ENCODE data around the gene EPAS1. TPM values are rescaled to one million over a fixed set of nuclear protein-coding genes. Genes with fewer than 3 reads are reported as not detected.

Gene EPAS1
- total and polyA plus RNA-seq, 11 donors = 93.6 to 790 (median 210) TPM

DNA sequence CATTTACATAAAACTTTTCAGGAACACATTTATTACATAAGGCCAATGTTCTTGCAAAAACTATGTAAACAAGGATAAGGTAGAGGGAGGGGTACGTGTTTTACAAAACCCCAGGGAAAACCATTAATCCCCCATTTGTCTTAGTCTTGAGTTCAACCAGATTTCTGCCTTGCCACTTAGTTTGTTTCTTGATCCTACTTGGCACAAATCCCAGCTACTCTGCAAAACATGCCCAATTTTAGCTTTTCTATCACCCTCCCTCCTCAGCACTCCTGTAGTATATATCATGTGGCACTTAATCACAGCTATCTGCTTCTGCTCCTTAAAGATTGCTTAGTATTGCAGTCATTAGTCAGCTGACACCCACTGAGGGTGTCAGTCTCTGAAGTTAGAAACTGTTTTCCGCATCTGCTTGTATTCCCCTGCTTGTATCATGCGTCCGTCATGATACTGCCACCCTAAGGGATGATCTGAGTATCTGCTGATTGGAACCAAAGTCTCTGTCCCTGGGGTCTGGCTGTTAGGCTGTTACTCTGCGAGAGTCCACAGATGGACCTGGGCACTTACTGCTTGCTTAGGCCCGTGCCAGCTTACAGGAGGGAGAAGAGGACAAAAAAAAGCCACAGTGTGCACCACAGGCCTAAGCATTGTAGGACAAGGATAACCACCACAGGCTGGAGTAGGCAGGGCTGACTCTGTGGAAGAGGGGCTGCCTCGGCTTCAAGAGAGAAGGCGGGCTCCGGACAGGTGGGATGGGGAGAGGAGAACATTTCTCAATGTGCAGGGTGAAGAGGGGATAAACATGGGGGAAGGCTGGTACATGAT lies 82.2 kb downstream of the EPAS1 start:
- Histone ChIP-seq H3K36me3 (peaks cover 6 to 100% (median 100%) of the 10 kb centered on the region in 9 donors), H3K4me1 (peaks cover 0 to 35% (median 20%) of the 10 kb centered on the region in 12 donors), H3K27me3 (no peaks in the 10 kb centered on the region), H3K27ac (peak overlapping the region in 3 of 12 donors; percentile 9 to 27 (median 18)), H3K4me3 (no peak overlapping the region), H3K9me3 (no peaks in the 10 kb centered on the region)
- TF ChIP-seq, protein P1, sequence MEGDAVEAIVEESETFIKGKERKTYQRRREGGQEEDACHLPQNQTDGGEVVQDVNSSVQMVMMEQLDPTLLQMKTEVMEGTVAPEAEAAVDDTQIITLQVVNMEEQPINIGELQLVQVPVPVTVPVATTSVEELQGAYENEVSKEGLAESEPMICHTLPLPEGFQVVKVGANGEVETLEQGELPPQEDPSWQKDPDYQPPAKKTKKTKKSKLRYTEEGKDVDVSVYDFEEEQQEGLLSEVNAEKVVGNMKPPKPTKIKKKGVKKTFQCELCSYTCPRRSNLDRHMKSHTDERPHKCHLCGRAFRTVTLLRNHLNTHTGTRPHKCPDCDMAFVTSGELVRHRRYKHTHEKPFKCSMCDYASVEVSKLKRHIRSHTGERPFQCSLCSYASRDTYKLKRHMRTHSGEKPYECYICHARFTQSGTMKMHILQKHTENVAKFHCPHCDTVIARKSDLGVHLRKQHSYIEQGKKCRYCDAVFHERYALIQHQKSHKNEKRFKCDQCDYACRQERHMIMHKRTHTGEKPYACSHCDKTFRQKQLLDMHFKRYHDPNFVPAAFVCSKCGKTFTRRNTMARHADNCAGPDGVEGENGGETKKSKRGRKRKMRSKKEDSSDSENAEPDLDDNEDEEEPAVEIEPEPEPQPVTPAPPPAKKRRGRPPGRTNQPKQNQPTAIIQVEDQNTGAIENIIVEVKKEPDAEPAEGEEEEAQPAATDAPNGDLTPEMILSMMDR (IDR thresholded peaks at IDR 0.05) = no peak
- TF ChIP-seq POLR2A (IDR thresholded peaks at IDR 0.05) = no peak
- no peak for ATAC-seq
- DNase-seq = no peak
- WGBS, 4 donors = 66 to 82% (median 73%) methylated on average over 9 of the region's 9 CpGs
- intact Hi-C loops (cut with DNase I) = loop anchor here in 1 of 10 donors (10.0 kb wide), 1 partner anchor 75 kb away; no protein-coding TSS in a partner anchor

DNA sequence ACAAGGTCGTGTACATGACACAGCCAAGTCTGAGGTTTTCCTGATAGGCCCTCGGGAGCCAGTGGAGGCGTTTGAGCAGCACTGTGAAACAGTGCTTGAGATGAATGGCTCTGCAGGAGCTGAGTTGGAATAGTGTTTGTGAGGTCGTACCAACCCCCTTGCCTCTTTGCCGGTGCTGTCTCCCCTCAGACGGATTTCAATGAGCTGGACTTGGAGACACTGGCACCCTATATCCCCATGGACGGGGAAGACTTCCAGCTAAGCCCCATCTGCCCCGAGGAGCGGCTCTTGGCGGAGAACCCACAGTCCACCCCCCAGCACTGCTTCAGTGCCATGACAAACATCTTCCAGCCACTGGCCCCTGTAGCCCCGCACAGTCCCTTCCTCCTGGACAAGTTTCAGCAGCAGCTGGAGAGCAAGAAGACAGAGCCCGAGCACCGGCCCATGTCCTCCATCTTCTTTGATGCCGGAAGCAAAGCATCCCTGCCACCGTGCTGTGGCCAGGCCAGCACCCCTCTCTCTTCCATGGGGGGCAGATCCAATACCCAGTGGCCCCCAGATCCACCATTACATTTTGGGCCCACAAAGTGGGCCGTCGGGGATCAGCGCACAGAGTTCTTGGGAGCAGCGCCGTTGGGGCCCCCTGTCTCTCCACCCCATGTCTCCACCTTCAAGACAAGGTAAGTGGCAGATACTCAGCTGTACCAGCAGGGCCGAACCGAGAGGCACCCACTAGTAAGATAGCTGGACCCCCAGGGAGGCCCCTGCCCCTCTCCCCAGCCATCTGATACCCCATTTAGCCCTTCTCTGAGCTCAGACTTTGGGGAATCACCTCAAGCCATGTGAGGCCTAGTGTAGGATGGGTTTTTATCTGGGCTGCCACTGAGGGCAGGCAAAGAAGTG lies 83.1 kb downstream of the EPAS1 start:
- peaks cover 0 to 35% (median 20%) of the 10 kb centered on the region in 12 donors for H3K4me1 ChIP-seq
- no peak overlapping the region for H3K4me3 ChIP-seq
- peaks cover 6 to 100% (median 100%) of the 10 kb centered on the region in 9 donors for H3K36me3 ChIP-seq
- DNase-seq (no peak), ATAC-seq (no peak)
- H3K9me3 ChIP-seq = no peaks in the 10 kb centered on the region
- H3K27me3 ChIP-seq = no peaks in the 10 kb centered on the region
- peak overlapping the region in 3 of 12 donors; percentile 4 to 27 (median 9) for H3K27ac ChIP-seq
- intact Hi-C loops (cut with DNase I) = loop anchor here in 1 of 10 donors (10.0 kb wide), 1 partner anchor 75 kb away; no protein-coding TSS in a partner anchor
- 91 to 92% (median 92%) methylated on average over 15 to 22 of the region's 22 CpGs for WGBS, 4 donors
- no peak for TF ChIP-seq POLR2A (IDR thresholded peaks at IDR 0.05)
- TF ChIP-seq, protein P1 (IDR thresholded peaks at IDR 0.05) = no peak

DNA sequence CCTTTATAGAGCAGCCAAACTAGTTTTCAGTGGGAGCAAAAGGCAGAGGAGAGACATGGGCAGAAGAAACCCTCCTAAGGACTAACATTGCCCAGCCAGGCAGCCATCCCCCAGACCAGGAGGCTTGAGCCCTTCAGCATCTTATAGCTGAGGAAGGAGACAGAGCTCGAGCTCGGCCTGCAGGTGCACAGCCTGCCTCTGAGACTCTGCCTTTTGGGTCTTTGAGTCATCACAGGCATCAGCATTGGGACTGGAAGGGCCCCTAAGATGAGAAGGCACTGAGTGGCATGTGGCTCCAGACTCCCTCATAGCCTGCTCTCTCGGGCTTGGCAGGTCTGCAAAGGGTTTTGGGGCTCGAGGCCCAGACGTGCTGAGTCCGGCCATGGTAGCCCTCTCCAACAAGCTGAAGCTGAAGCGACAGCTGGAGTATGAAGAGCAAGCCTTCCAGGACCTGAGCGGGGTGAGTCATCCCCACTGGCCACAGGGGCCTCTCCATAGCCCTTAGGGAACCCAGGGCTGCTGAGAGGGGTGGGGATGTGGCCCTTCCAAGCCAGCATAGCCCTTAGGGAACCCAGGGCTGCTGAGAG lies 84.1 kb downstream of the EPAS1 start:
- Histone ChIP-seq H3K9me3 (no peaks in the 10 kb centered on the region), H3K4me3 (no peak overlapping the region), H3K27me3 (no peaks in the 10 kb centered on the region), H3K4me1 (peaks cover 0 to 44% (median 22%) of the 10 kb centered on the region in 12 donors), H3K36me3 (peaks cover 6 to 100% (median 100%) of the 10 kb centered on the region in 9 donors), H3K27ac (peak overlapping the region in 3 of 12 donors; percentile 4 to 27 (median 5))
- peak in 2 of 4 donors; percentile 4 to 16 for ATAC-seq
- WGBS, 4 donors = 81 to 94% (median 89%) methylated on average over 6 to 8 of the region's 8 CpGs
- TF ChIP-seq POLR2A (IDR thresholded peaks at IDR 0.05) = no peak
- TF ChIP-seq, protein P1 (IDR thresholded peaks at IDR 0.05) = no peak
- DNase-seq = peak in 1 of 5 donors; percentile 39
- intact Hi-C loops (cut with DNase I) = loop anchor here in 1 of 10 donors (10.0 kb wide), 1 partner anchor 73 kb away; no protein-coding TSS in a partner anchor

All from heart left ventricle (tissue), 16 donors.